Liver (tissue), 9 donors: ENCODE measurements around the gene ZSCAN10. TPM values are rescaled to one million over a fixed set of nuclear protein-coding genes. Genes with fewer than 3 reads are reported as not detected.

Experiments
- DNase-seq: peaks from one replicate; pipeline ENCODE4 v3.0.0-alpha.2; 2017; ENCODE audit warnings: low spot score
- H3K27ac ChIP-seq, 2 donors: one replicate each; pipeline ENCODE4 v1.7.0; 2013; ENCODE audit warnings: inconsistent platforms in 2 of 2, low read length in 2 of 2, control low read depth in 1 of 2, low read depth in 1 of 2, mild to moderate bottlenecking in 1 of 2
- H3K27me3 ChIP-seq, 4 donors: one replicate each; pipeline versions ENCODE4 v1.6.1 to v1.7.0; 2013; ENCODE audit warnings: low read length in 3 of 4, inconsistent platforms in 1 of 4, mild to moderate bottlenecking in 1 of 4, moderate library complexity in 1 of 4; ENCODE audit not compliant: control insufficient read depth in 4 of 4, insufficient read depth in 4 of 4
- H3K36me3 ChIP-seq, 4 donors: one replicate each; pipeline versions ENCODE4 v1.6.1 to v1.7.0; 2013; ENCODE audit warnings: low read length in 3 of 4, mild to moderate bottlenecking in 3 of 4, low read depth in 1 of 4, moderate library complexity in 1 of 4; ENCODE audit not compliant: control insufficient read depth in 4 of 4, insufficient read depth in 3 of 4
- H3K4me1 ChIP-seq, 4 donors: one replicate each; pipeline versions ENCODE4 v1.6.1 to v1.7.0; 2013; ENCODE audit warnings: low read length in 3 of 4, mild to moderate bottlenecking in 3 of 4, moderate library complexity in 1 of 4; ENCODE audit not compliant: control insufficient read depth in 4 of 4, insufficient read depth in 4 of 4
- H3K4me3 ChIP-seq, 3 donors: one replicate each; pipeline versions ENCODE4 v1.6.1 to v1.7.0; 2013; ENCODE audit warnings: low read length in 3 of 3, control low read depth in 1 of 3, low read depth in 1 of 3, mild to moderate bottlenecking in 1 of 3
- H3K9ac ChIP-seq, 2 donors: one replicate each; pipeline ENCODE4 v1.7.0; 2013; ENCODE audit warnings: low read length in 2 of 2, mild to moderate bottlenecking in 2 of 2, moderate library complexity in 2 of 2, control low read depth in 1 of 2, low read depth in 1 of 2
- H3K9me3 ChIP-seq, 4 donors: one replicate each; pipeline versions ENCODE4 v1.6.1 to v1.7.0; 2013; ENCODE audit warnings: low read length in 3 of 4; ENCODE audit not compliant: control insufficient read depth in 4 of 4
- CTCF ChIP-seq: fragments of 150-350 bp; IDR thresholded peaks from 2 replicates; pipeline ENCODE4 v1.5.1; 2017; ENCODE audit warnings: improper control_type of control experiment, low read depth, low read length; ENCODE audit not compliant: missing input control
- EGR1 ChIP-seq, 2 donors: IDR thresholded peaks; 2 replicates each; pipeline ENCODE4 v1.6.1; 2016 to 2018; ENCODE audit warnings: antibody characterized with exemption in 2 of 2, low read depth in 2 of 2
- FOXA1 ChIP-seq: IDR thresholded peaks from 2 replicates; pipeline ENCODE4 v1.6.1; 2016; ENCODE audit warnings: antibody characterized with exemption
- FOXA2 ChIP-seq: IDR thresholded peaks from 2 replicates; pipeline ENCODE4 v1.6.1; 2016; ENCODE audit warnings: antibody characterized with exemption
- HNF4A ChIP-seq, 2 donors: conservative IDR thresholded peaks; 2 replicates each; pipeline ENCODE4 v1.6.1; 2016; ENCODE audit warnings: antibody characterized with exemption in 2 of 2, mild to moderate bottlenecking in 2 of 2
- HNF4G ChIP-seq: IDR thresholded peaks from 2 replicates; pipeline ENCODE4 v1.6.1; 2016; ENCODE audit warnings: antibody characterized with exemption
- JUND ChIP-seq, 2 donors: IDR thresholded peaks; 2 replicates each; pipeline ENCODE4 v1.6.1; 2016; ENCODE audit warnings: antibody characterized with exemption in 2 of 2
- MAX ChIP-seq: IDR thresholded peaks from 2 replicates; pipeline ENCODE4 v1.6.1; 2016; ENCODE audit warnings: antibody characterized with exemption
- NR2F2 ChIP-seq: IDR thresholded peaks from 2 replicates; pipeline ENCODE4 v1.6.1; 2016; ENCODE audit warnings: antibody characterized with exemption
- RAD21 ChIP-seq, 2 donors: IDR thresholded peaks; 2 replicates each; pipeline ENCODE4 v1.6.1; 2016; ENCODE audit warnings: antibody characterized with exemption in 2 of 2, mild to moderate bottlenecking in 2 of 2
- RXRA ChIP-seq, 2 donors: IDR thresholded peaks; 2 replicates each; pipeline ENCODE4 v1.6.1; 2017 to 2018; ENCODE audit warnings: antibody characterized with exemption in 2 of 2, mild to moderate bottlenecking in 1 of 2
- SP1 ChIP-seq: IDR thresholded peaks from 2 replicates; pipeline ENCODE4 v1.6.1; 2018; ENCODE audit warnings: antibody characterized with exemption, mild to moderate bottlenecking
- TAF1 ChIP-seq: conservative IDR thresholded peaks from 2 replicates; pipeline ENCODE4 v1.6.1; 2016; ENCODE audit warnings: antibody characterized with exemption, mild to moderate bottlenecking
- YY1 ChIP-seq: IDR thresholded peaks from 2 replicates; pipeline ENCODE4 v1.6.1; 2016; ENCODE audit warnings: antibody characterized with exemption, mild to moderate bottlenecking
- ZBTB33 ChIP-seq: IDR thresholded peaks from 2 replicates; pipeline ENCODE4 v1.6.1; 2016; ENCODE audit warnings: antibody characterized with exemption
- WGBS: extraction: QIAGEN DNeasy Blood & Tissue Kit; methylation state at CpG from one replicate; pipeline ENCODE4 v1.1.7; 2013; 5-methylcytosine and 5-hydroxymethylcytosine counted together
- polyA plus RNA-seq, 2 donors: library from polyadenylated mRNA; stranded (reverse) in 1 of 2; unstranded in 1 of 2; fragments of 200-250 nt in 1 of 2; fragments of >200 nt in 1 of 2; fragmentation: Nextera tagmentation in 1 of 2; extraction: Ambion mirVana in 1 of 2; gene quantifications; one replicate each; pipeline versions ENCODE4 v1.2.1 to v1.2.3, GENCODE V29; 2013 to 2015
- total RNA-seq, 2 donors: library from RNA; depleted of rRNA; stranded (reverse); fragments of >200 nt; gene quantifications; one replicate each; pipeline ENCODE4 v1.2.3, GENCODE V29; 2014
- TF ChIP-seq, protein P1 (sequence below): IDR thresholded peaks from 2 replicates; pipeline ENCODE4 v1.6.1; 2016; ENCODE audit warnings: antibody characterized with exemption
- donor health status: healthy.
- donor health status: healthy.
- donor health status: healthy.
- donor health status: healthy.
- donor health status: healthy.

The ZSCAN10 gene
- total and polyA plus RNA-seq, 4 donors: not detected

DNA sequence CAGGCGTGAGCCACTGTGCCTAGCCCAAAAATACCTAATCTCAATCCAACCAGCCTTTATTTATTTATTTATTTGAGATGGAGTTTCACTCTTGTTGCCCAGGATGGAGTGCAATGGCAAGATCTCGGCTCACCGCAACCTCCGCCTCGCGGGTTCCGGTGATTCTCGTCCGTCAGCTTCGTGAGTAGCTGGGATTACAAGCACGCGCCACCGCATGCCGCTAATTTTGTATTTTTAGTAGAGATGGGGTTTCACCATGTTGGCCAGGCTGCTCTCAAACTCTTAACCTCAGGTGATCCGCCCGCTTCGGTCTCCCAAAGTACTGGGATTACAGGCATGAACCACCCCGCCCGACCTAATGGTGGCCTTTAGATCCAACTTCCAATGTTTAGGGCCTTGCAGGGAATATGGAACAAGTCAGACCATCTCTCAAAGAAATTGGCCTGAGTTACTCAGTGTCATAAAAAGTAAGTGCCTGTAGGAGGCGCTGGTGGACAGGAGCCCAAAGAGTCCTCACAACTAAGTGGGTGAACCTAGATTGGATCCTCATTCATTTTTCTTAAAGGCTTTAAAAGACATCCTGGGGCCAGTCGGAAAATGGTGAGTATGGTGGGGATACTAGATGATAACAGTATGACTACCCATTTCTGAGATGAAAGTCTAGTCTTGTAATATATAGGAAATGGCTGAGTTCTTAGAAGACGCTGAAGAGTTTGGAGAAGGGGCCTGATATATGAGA is 4.6 kb downstream of the ZSCAN10 start:
- H3K36me3 ChIP-seq: no peaks in the 10 kb centered on the region
- no peak for DNase-seq
- no peaks in the 10 kb centered on the region for H3K9me3 ChIP-seq
- WGBS: 86% methylated on average over 22 of the region's 22 CpGs
- peaks cover 0 to 7% (median 6%) of the 10 kb centered on the region in 4 donors for H3K4me1 ChIP-seq
- no peak overlapping the region for H3K27ac ChIP-seq
- H3K27me3 ChIP-seq: no peaks in the 10 kb centered on the region
- no peak overlapping the region for H3K9ac ChIP-seq
- TF ChIP-seq JUND (IDR thresholded peaks at IDR 0.05): no peak
- peak; percentile 37 for TF ChIP-seq CTCF
- peak; percentile 63 to 72 for TF ChIP-seq RAD21 (IDR thresholded peaks at IDR 0.05)
- no peak overlapping the region for H3K4me3 ChIP-seq

DNA sequence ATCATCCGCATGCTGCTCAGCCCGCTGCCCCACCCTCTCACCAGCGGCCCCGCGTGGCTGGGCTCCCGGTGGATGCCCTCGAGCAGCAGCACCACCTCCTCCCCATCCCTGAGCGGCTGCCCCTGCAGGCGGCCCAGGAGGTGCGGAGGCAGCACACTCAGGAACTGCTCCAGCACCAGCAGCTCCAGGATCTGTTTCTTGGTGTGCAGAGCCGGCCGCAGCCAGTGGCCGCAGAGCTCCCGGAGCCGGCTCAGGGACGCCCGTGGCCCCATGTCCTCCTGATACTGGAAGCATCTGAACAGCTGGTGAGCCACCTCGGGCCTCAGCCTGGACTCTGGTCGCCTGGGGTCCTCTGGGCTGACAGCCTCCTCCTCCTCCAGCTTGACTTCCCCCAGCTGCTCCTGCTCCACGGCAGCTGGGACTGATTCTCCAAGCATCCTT is 6.6 kb downstream of the ZSCAN10 start:
- TF ChIP-seq YY1 (no peak), TAF1 (no peak), ZBTB33 (no peak), FOXA1 (no peak), HNF4G (no peak), NR2F2 (no peak), MAX (no peak), CTCF (no peak), HNF4A (conservative IDR thresholded peaks at IDR 0.05) (no peak), RAD21 (IDR thresholded peaks at IDR 0.05) (no peak), RXRA (IDR thresholded peaks at IDR 0.05) (no peak), EGR1 (IDR thresholded peaks at IDR 0.05; ENCODE audit: low read depth in 2 of 2) (no peak), FOXA2 (no peak), SP1 (no peak)
- TF ChIP-seq, protein P1, sequence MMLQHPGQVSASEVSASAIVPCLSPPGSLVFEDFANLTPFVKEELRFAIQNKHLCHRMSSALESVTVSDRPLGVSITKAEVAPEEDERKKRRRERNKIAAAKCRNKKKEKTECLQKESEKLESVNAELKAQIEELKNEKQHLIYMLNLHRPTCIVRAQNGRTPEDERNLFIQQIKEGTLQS: no peak
- DNase-seq: no peak
- Histone ChIP-seq H3K9me3 (no peaks in the 10 kb centered on the region), H3K4me1 (peaks cover 0 to 6% (median 0%) of the 10 kb centered on the region in 4 donors), H3K27me3 (no peaks in the 10 kb centered on the region), H3K9ac (no peak overlapping the region), H3K4me3 (no peak overlapping the region), H3K27ac (no peak overlapping the region), H3K36me3 (no peaks in the 10 kb centered on the region)
- WGBS: 81% methylated on average over 20 of the region's 20 CpGs
